NCI-H1417 treated with DMSO at 0.1 percent for 48 hours (cell line): Measurements from ENCODE around the gene NUDT1.

Source experiments
- DNase-seq: peaks from one replicate; lab custom pipeline; 2025; lab: John Stamatoyannopoulos, UW

The NUDT1 gene

GRCh38 chr7:2248984-2249694 lies 7.1 kb downstream of the NUDT1 start:
- no peak for DNase-seq

- no peak for DNase-seq
Measured at GRCh38 chr7:2249744-2250323, 7.8 kb downstream of the NUDT1 start.

GRCh38 chr7:2251381-2251780 lies 9.4 kb downstream of the NUDT1 start:
- no peak for DNase-seq

GRCh38 chr7:2251841-2252771 lies 10.1 kb downstream of the NUDT1 start:
- no peak for DNase-seq

GRCh38 chr7:2253021-2253420 lies 11.0 kb downstream of the NUDT1 start:
- DNase-seq, result no peak

- DNase-seq, result no peak
Measured at GRCh38 chr7:2253525-2254244, 11.7 kb downstream of the NUDT1 start.

GRCh38 chr7:2254429-2255144 lies 12.6 kb downstream of the NUDT1 start:
- no peak for DNase-seq

- DNase-seq, result no peak
Measured at GRCh38 chr7:2255145-2256139, 13.4 kb downstream of the NUDT1 start.

- DNase-seq, result no peak
Measured at GRCh38 chr7:2256306-2257045, 14.4 kb downstream of the NUDT1 start.

GRCh38 chr7:2257046-2257551 lies 15.1 kb downstream of the NUDT1 start:
- DNase-seq, result no peak

- no peak for DNase-seq
Measured at GRCh38 chr7:2257651-2258050, 15.6 kb downstream of the NUDT1 start.

GRCh38 chr7:2258661-2259365 lies 16.8 kb downstream of the NUDT1 start:
- no peak for DNase-seq

- DNase-seq, result no peak
Measured at GRCh38 chr7:2259480-2259879, 17.5 kb downstream of the NUDT1 start.

- DNase-seq, result no peak
Measured at GRCh38 chr7:2260820-2261219, 18.8 kb downstream of the NUDT1 start.

GRCh38 chr7:2261611-2262010 lies 19.6 kb downstream of the NUDT1 start:
- no peak for DNase-seq

GRCh38 chr7:2263176-2263575 lies 21.1 kb downstream of the NUDT1 start:
- no peak for DNase-seq

GRCh38 chr7:2264158-2264557 lies 22.1 kb downstream of the NUDT1 start:
- DNase-seq, result no peak

GRCh38 chr7:2266911-2267310 lies 24.9 kb downstream of the NUDT1 start:
- DNase-seq, result no peak
